H1 (cell line): ENCODE measurements around the gene ZSCAN20. TPM values are rescaled to one million over a fixed set of nuclear protein-coding genes. Genes with fewer than 3 reads are reported as not detected.

Experiments
- ATF3 ChIP-seq: IDR thresholded peaks from 2 replicates; pipeline ENCODE4 v1.6.1; 2011; ENCODE audit warnings: low read depth, mild to moderate bottlenecking, low read length; ENCODE audit not compliant: insufficient read depth
- EGR1 ChIP-seq: IDR thresholded peaks from 2 replicates; pipeline ENCODE4 v1.6.1; 2011; ENCODE audit warnings: low read depth, low read length, borderline replicate concordance
- RNF2 ChIP-seq: fragments of 200-900, 300-1000 bp; sonication (generic); IDR thresholded peaks from 2 replicates; pipeline ENCODE4 v1.7.1; 2016; ENCODE audit warnings: borderline replicate concordance, low read depth, mild to moderate bottlenecking, antibody characterized with exemption, low read length; ENCODE audit not compliant: poor library complexity, severe bottlenecking; ENCODE audit errors: missing control alignments
- SIRT6 ChIP-seq: IDR thresholded peaks from one replicate; pipeline ENCODE4 v1.7.1; 2012; ENCODE audit warnings: low read length, inconsistent platforms
- SP1 ChIP-seq: IDR thresholded peaks from 2 replicates; pipeline ENCODE4 v1.6.1; 2011; ENCODE audit warnings: low read depth, low read length
- TBP ChIP-seq: IDR thresholded peaks from 2 replicates; pipeline ENCODE4 v1.6.1; 2011; ENCODE audit warnings: low read depth, low read length, improper control_type of control experiment
- polyA plus RNA-seq, 7 experiments: library from polyadenylated mRNA; depleted of rRNA in 3 of 7; stranded (reverse) in 5 of 7; unstranded in 2 of 7; fragments of >200 nt in 5 of 7; fragments of 200-250 nt in 2 of 7; gene quantifications; 1 replicate in 5 of 7; 2 replicates in 1 of 7; 4 replicates in 1 of 7; pipeline versions ENCODE4 v1.2.1 to v1.2.3, GENCODE V29; 2011 to 2013; ENCODE audit warnings: missing spikeins in 2 of 7, mixed read lengths in 2 of 7
- total RNA-seq: library from RNA; stranded (reverse); fragmentation: NEBNext Ultra II Directional; extraction: Animal tissue kit (Norgen Biotek cat#: 25700); gene quantifications from 2 replicates; pipeline ENCODE4 v1.2.1, GENCODE V29; 2021

ZSCAN20 gene
- total and polyA plus RNA-seq, 2 of the 8 experiments (the other 6 are each of a cell fraction or from before 2014, with no cell fraction given): 0.70 to 3.4 TPM

DNA sequence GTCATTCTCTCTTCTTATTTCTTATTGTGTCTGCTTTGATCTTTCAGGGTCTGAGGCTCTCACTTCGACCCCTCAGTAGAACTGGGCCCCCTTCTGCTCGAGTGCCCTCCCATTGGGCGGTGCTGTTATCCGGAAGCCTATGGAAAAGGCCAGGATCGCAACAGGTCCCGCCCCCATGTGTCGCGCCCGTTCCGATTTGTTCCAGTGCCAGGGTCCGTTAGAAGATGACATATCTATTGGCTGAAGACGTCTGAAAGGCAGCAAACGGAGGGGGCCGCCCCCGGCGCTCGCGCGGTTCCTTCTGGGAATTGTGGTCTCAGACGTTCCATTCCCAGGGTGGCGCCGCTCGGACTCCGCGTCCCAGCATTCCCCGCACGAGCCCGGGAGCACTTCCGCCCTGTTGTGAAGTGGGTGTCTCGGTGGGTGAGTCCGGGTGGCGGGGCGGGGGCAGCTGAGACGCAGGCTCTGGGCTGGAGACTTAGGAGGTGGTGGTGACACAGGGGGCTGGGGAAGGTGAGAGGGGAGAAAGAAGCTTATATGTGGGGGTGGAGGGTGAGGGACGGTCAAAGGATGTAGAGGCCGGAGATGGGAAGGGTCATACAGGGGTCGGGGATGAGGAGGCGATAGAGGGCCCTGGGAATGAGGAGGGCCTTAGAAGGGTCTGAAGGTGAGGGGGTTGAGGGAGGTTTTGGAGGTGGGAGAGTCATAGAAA, at the start of gene ZSCAN20 (continued):
- TF ChIP-seq RNF2 (no peak), SP1 (peak; percentile 97), SIRT6 (no peak), ATF3 (no peak), TBP (no peak), EGR1 (0 out of 2 replicates have a peak, but pooled peaks have one; percentile 37)
